PC-9 (cell line): Measurements from ENCODE around the gene TGM1.

Experiments used
- EZH2 ChIP-seq: fragments of 200-600 bp; sonication (generic); IDR thresholded peaks from 2 replicates; pipeline ENCODE4 v1.8.0; 2017; ENCODE audit warnings: antibody characterized with exemption, low read depth
- TF ChIP-seq, protein P1 (sequence below): fragments of 200-600 bp; sonication (generic); conservative IDR thresholded peaks from 2 replicates; pipeline ENCODE4 v1.6.1; 2017; ENCODE audit warnings: mixed run types, antibody characterized with exemption, mild to moderate bottlenecking, moderate library complexity

DNA sequence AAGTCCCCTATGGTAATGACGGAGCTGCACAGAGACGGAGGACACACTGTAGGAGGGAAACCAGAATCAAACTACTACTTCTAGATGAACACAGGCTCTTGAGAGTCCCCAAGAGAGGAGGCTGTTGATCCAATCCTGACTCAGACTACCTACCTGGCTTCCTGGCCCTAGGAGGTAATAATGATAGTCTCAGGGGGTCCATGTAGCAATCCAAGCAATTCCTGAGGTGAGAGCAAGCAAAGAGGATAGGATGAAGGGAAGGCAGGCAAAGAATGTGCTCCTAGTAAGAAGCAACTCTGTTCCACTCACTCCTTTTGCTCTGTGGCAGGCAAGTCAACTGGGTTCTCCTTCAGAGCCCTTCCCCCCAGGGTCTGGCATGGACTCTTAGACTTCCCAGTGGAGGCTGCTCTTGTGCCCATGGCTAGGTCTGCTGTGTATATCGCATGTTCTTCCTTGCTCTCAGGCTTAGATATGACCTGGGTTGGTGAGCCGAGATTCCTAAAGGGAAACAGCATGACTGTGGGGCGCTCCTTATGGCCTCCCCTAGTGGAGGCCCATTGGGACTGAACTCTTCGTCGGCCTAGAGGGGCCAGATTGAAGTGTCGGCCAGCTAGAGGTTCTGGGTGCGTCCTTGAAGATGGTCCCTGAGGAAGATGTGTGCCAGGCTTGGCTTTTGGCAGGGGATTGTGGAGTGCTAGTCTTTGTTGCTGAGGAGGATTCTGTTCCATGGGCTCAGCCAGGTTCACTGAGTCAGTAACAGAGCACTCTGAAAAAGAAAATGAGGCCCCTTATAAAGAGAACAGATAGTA lies 22.7 kb downstream of the TGM1 start:
- TF ChIP-seq, protein P1, sequence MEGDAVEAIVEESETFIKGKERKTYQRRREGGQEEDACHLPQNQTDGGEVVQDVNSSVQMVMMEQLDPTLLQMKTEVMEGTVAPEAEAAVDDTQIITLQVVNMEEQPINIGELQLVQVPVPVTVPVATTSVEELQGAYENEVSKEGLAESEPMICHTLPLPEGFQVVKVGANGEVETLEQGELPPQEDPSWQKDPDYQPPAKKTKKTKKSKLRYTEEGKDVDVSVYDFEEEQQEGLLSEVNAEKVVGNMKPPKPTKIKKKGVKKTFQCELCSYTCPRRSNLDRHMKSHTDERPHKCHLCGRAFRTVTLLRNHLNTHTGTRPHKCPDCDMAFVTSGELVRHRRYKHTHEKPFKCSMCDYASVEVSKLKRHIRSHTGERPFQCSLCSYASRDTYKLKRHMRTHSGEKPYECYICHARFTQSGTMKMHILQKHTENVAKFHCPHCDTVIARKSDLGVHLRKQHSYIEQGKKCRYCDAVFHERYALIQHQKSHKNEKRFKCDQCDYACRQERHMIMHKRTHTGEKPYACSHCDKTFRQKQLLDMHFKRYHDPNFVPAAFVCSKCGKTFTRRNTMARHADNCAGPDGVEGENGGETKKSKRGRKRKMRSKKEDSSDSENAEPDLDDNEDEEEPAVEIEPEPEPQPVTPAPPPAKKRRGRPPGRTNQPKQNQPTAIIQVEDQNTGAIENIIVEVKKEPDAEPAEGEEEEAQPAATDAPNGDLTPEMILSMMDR = no peak
- no peak for TF ChIP-seq EZH2
